ENCODE results near the gene PI4KA.
"Not testable (repeated sequence)": the region's sequence is repeated elsewhere in the genome, so short reads cannot be mapped to it uniquely, and the experiment has no call there.

Gene PI4KA

GRCh38 chr22:20781272-20781990 lies 77.2 kb downstream of the PI4KA start:
- peak; percentile 27 to 69 for DNase-seq
- TF ChIP-seq POLR2A (IDR thresholded peaks at IDR 0.05; ENCODE audit: low read length) (no peak), GATA1 (IDR thresholded peaks at IDR 0.05; ENCODE audit: low read depth, low read length) (no peak)

- DNase-seq: no peak
- TF ChIP-seq POLR2A (IDR thresholded peaks at IDR 0.05; ENCODE audit: low read length) (no peak), GATA1 (IDR thresholded peaks at IDR 0.05; ENCODE audit: low read depth, low read length) (no peak)
Observed at GRCh38 chr22:20779818-20780158, 78.8 kb downstream of the PI4KA start.

GRCh38 chr22:20779014-20779817 lies 79.4 kb downstream of the PI4KA start:
- no peak for DNase-seq
- TF ChIP-seq POLR2A (IDR thresholded peaks at IDR 0.05; ENCODE audit: low read length) (no peak), GATA1 (IDR thresholded peaks at IDR 0.05; ENCODE audit: low read depth, low read length) (no peak)

GRCh38 chr22:20777420-20778177 lies 81.0 kb downstream of the PI4KA start:
- TF ChIP-seq POLR2A (IDR thresholded peaks at IDR 0.05; ENCODE audit: low read length) (no peak), GATA1 (IDR thresholded peaks at IDR 0.05; ENCODE audit: low read depth, low read length) (no peak)
- DNase-seq: peak; percentile 88 to 89

- DNase-seq: peak; percentile 29 to 52
- TF ChIP-seq POLR2A (IDR thresholded peaks at IDR 0.05; ENCODE audit: low read length): no peak
- TF ChIP-seq GATA1 (IDR thresholded peaks at IDR 0.05; ENCODE audit: low read depth, low read length): no peak
Observed at GRCh38 chr22:20776624-20777405, 81.8 kb downstream of the PI4KA start.

- no peak for DNase-seq
- TF ChIP-seq POLR2A (IDR thresholded peaks at IDR 0.05; ENCODE audit: low read length) (no peak), GATA1 (IDR thresholded peaks at IDR 0.05; ENCODE audit: low read depth, low read length) (no peak)
Observed at GRCh38 chr22:20775342-20775895, 83.2 kb downstream of the PI4KA start.

GRCh38 chr22:20774882-20775281 lies 83.7 kb downstream of the PI4KA start:
- TF ChIP-seq POLR2A (IDR thresholded peaks at IDR 0.05; ENCODE audit: low read length) (no peak), GATA1 (IDR thresholded peaks at IDR 0.05; ENCODE audit: low read depth, low read length) (no peak)
- DNase-seq: no peak

GRCh38 chr22:20773793-20774212 lies 84.8 kb downstream of the PI4KA start, which contains the start of gene SERPIND1:
TSS of gene SERPIND1 (plus strand) at chr22:20774113. CDS start at chr22:20779313, 5,200 bp downstream.
- no peak for DNase-seq
- no peak for TF ChIP-seq GATA1 (IDR thresholded peaks at IDR 0.05; ENCODE audit: low read depth, low read length)
- no peak for TF ChIP-seq POLR2A (IDR thresholded peaks at IDR 0.05; ENCODE audit: low read length)

- no peak for DNase-seq
Observed at GRCh38 chr22:20771918-20772625, 86.5 kb downstream of the PI4KA start.

GRCh38 chr22:20769496-20769826 lies 89.2 kb downstream of the PI4KA start:
- DNase-seq: not testable (repeated sequence)

More at GRCh38 chr22:20771918-20772625, 86.5 kb downstream of the PI4KA start:
- TF ChIP-seq POLR2A (IDR thresholded peaks at IDR 0.05; ENCODE audit: low read length) (no peak), GATA1 (IDR thresholded peaks at IDR 0.05; ENCODE audit: low read depth, low read length) (no peak)

- DNase-seq: no peak
- TF ChIP-seq GATA1 (IDR thresholded peaks at IDR 0.05; ENCODE audit: low read depth, low read length) (no peak), POLR2A (IDR thresholded peaks at IDR 0.05; ENCODE audit: low read length) (no peak)
Observed at GRCh38 chr22:20766530-20766929, 92.1 kb downstream of the PI4KA start.

- no peak for TF ChIP-seq GATA1 (IDR thresholded peaks at IDR 0.05; ENCODE audit: low read depth, low read length)
- TF ChIP-seq POLR2A (IDR thresholded peaks at IDR 0.05; ENCODE audit: low read length): no peak
- DNase-seq: no peak
Observed at GRCh38 chr22:20765938-20766337, 92.7 kb downstream of the PI4KA start.

- TF ChIP-seq POLR2A (IDR thresholded peaks at IDR 0.05; ENCODE audit: low read length) (no peak), GATA1 (IDR thresholded peaks at IDR 0.05; ENCODE audit: low read depth, low read length) (no peak)
- no peak for DNase-seq
Observed at GRCh38 chr22:20764729-20765128, 93.9 kb downstream of the PI4KA start.
